ENCODE results near the gene CIART.

DNA sequence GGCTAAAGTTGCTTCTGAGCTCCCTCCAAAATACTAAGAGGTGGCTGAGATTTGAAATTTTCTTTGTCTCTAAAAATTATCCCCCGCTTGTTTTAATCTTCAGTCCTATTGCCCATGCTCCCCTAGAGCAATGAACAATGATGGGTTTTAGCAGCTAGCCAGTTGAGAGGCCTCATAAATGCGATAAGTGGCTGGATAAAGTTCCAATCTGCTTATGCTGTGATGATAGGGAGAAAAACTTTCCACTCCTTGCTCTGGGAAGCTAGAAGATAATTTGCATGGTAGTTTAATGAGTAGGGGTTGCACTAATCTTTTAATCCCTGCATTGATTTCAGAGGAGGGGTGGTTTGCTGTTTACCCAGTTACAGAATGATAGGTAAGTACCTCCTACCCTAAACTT, 29.4 kb downstream of the CIART start:
- TF ChIP-seq, protein P1, sequence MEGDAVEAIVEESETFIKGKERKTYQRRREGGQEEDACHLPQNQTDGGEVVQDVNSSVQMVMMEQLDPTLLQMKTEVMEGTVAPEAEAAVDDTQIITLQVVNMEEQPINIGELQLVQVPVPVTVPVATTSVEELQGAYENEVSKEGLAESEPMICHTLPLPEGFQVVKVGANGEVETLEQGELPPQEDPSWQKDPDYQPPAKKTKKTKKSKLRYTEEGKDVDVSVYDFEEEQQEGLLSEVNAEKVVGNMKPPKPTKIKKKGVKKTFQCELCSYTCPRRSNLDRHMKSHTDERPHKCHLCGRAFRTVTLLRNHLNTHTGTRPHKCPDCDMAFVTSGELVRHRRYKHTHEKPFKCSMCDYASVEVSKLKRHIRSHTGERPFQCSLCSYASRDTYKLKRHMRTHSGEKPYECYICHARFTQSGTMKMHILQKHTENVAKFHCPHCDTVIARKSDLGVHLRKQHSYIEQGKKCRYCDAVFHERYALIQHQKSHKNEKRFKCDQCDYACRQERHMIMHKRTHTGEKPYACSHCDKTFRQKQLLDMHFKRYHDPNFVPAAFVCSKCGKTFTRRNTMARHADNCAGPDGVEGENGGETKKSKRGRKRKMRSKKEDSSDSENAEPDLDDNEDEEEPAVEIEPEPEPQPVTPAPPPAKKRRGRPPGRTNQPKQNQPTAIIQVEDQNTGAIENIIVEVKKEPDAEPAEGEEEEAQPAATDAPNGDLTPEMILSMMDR (IDR thresholded peaks at IDR 0.05) = no peak
- TF ChIP-seq EP300 (IDR thresholded peaks at IDR 0.05) (no peak), POLR2A (IDR thresholded peaks at IDR 0.05; ENCODE audit: low read depth) (no peak), POLR2AphosphoS5 (IDR thresholded peaks at IDR 0.05) (no peak)
